GM12864 (cell line): ENCODE data around the gene PCNX4.
A peak's percentile ranks its signal among the peaks of the same experiment; 100 is the strongest.

Experiments
- DNase-seq: peaks from one replicate; pipeline ENCODE4 v3.0.0-alpha.2; 2011; ENCODE audit warnings: low read depth
- H3K4me3 ChIP-seq: 2 replicates; pipeline ENCODE4 v1.5.1; 2011; ENCODE audit warnings: mild to moderate bottlenecking, low read depth, low read length, control low read depth
- TF ChIP-seq, protein P1 (sequence below): IDR thresholded peaks from 2 replicates; pipeline ENCODE4 v1.5.1; 2011; ENCODE audit warnings: low read depth, mild to moderate bottlenecking, moderate library complexity, low read length, control low read depth, inconsistent platforms; ENCODE audit errors: missing control alignments

The PCNX4 gene

DNA sequence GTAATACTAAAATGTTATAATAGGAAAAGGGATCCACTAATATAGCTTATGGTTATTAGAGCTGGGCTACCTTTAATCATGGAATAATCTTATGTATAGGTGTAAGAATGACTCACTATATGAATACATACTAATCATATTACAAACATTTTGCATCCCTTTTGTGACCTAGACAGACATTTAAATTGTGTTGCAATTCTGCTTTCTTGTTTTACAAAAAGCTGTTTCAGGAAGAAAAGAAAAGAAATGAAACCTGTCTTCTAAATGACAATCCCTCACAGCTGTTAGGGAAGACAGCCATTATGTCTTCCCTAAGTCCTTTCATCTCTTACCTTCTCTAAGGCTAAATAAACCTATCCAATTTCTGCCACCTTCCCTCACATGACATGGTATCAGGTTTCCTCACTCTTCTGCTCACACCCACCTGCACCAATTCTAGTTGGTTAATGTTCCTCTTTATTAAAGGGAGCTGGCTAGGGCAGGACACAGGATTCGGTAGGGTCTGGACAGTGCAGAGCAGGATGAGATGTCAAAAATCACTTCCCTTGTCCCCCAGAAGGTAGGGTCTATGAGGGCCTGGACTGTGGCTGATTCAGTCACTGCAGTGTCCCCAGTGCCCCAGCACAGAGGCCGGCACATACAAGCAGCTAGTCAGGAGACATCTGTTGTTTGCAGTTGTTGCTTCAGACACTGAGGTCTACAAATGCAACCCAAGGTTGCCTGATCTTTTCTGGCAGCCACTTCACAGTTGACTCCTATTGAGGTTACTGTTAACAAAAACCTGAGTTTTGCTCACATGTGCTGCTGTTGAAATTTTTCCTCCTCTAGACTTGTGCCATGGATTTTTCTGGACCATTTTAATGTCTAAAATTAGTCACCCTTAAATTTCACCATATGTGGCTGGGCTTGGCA lies 69.7 kb downstream of the PCNX4 start:
- DNase-seq, result no peak
- TF ChIP-seq, protein P1, sequence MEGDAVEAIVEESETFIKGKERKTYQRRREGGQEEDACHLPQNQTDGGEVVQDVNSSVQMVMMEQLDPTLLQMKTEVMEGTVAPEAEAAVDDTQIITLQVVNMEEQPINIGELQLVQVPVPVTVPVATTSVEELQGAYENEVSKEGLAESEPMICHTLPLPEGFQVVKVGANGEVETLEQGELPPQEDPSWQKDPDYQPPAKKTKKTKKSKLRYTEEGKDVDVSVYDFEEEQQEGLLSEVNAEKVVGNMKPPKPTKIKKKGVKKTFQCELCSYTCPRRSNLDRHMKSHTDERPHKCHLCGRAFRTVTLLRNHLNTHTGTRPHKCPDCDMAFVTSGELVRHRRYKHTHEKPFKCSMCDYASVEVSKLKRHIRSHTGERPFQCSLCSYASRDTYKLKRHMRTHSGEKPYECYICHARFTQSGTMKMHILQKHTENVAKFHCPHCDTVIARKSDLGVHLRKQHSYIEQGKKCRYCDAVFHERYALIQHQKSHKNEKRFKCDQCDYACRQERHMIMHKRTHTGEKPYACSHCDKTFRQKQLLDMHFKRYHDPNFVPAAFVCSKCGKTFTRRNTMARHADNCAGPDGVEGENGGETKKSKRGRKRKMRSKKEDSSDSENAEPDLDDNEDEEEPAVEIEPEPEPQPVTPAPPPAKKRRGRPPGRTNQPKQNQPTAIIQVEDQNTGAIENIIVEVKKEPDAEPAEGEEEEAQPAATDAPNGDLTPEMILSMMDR, result no peak
- H3K4me3 ChIP-seq, result no peak overlapping the region

DNA sequence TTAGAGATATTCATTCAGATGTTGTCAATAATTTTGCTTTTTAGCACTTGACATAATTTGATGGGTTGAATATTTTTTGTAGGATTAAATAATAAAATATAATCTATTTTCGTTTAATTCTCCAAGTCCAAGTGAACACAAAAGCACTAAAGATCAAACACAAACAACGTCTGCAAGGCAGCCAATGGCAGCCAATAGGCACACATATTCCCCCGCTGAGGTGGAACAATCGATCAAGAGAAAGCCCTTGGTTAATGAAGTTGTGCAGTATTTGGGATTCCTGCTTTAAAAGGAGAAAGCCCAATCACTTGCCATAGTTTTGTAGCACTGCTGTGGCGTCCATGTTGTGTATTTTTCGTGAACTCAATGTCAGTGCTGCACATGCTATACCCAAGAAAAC lies 72.0 kb downstream of the PCNX4 start:
- peak overlapping the region; percentile 86; the same call in 1 of the 2 replicates for H3K4me3 ChIP-seq
- TF ChIP-seq, protein P1, result no peak
- DNase-seq, result no peak

DNA sequence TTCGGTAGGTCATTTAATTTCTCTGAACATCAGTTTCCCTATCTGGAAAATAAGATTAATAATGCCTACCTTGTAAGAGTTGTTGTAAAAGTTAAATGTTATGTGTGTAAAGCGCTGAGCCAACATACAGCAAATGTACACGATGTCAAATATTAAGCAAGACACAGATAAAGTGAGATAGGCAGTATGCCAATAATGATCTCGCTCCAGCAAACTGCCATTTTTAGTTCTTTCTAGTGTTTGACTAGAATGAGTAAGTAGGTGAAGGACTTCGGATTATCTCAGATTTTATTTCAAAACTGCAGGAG lies 72.6 kb downstream of the PCNX4 start:
- no peak for DNase-seq
- TF ChIP-seq, protein P1, result no peak
- H3K4me3 ChIP-seq, result peak overlapping the region; percentile 86

DNA sequence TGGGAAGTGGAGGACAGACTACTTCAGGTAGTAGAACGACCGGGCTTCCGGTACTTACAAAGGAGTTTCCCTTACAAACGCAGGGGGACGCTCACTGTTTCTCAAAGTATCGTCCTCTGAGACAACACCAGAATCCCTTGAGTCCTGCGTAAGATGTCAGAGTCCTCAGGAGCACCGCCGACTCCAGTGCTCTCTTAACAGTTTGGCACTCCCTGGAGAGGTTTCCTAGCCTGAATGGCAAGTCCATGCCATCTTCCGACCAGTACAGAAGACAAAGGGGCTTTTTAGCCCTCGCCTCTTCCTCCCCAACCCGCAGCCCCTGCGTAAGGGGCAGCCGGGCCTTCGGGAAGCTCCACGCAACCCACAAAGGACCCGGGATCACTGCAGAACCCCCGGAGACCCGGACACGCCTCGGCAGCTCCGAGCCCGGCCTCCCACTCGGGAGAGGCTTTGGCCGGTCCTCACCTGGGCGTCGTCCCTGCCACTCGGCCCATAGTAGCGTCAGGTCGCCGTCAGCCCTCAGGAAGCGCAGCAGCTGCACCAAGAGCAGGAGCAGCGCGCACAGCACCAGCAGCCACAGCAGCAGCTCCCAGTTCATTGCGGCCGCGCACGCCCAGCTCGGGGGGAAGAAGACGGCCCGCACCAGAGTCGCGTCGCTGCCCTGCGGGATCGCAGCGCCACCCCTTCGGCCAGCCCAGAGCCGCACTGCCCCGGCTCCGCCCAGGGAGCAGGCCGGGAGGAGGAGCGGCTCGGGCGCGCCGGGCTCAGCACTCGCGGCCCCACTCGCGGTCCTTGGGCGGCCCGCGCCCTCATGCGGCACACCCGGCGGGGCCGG lies 73.2 kb downstream of the PCNX4 start, which contains the start of gene DHRS7:
Gene DHRS7 (minus strand): TSS at position 687 of the 835 bp plus-strand sequence. CDS start 89 bp downstream, at position 598.
- H3K4me3 ChIP-seq, result peak within 1 kb of the TSS; percentile 86
- TF ChIP-seq, protein P1, result peak; percentile 46
- DNase-seq, result peak; percentile 64

DNA sequence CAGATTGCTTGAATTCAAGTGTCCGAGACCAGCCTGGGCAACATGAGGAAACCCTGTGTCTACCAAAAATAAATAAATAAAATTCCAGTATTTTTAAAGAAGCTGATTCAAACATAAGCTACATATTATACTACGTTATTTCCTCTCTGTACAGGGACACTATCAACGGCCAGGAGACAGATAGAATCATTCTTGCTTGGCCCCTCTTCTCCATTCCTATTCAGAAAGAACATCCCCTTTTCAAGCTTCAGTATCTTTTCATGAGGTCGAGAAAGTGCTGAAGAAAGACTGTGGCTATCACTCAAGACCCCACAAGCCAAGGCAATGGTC lies 73.8 kb downstream of the PCNX4 start:
- H3K4me3 ChIP-seq, result peak overlapping the region; percentile 86
- no peak for DNase-seq
- TF ChIP-seq, protein P1, result no peak

DNA sequence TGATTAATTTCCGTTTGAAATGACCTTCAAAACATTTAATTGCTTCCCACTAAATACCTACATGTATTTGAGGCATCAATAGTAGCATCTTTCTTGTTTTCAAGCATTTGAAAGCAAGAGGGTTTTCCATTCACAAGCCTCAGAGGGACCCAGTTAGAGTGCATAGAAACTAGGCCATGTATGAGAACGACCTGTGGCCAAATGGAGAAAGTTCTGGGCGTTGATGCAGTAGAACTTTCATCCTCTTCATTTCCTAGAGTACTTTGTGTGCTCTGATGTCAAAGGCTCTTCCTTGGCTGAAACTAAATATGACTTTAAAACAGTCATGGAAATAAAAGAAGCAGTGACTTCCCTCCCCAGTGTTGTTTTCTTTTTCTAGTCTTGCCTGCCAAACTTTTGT lies 74.4 kb downstream of the PCNX4 start:
- no peak for DNase-seq
- TF ChIP-seq, protein P1, result no peak
- H3K4me3 ChIP-seq, result no peak overlapping the region

DNA sequence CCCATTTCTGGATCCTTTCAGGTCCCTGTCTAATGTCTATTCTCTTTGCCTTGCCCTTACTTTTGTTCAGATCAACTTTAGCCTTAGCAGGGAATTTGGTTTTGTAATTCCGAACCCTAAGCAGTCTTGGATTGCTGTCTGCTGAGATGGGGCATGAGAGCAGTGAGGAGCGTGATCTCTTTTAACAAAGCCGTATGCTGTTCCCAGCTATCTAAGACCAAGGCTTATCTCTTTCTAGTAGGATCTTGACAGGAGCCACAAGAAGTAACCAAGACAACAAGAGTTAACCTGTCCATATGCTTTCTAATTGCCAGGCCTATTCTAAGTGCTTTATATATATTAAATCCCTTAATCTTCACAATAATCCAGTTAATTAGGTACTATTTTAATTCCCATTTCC lies 78.0 kb downstream of the PCNX4 start:
- H3K4me3 ChIP-seq, result no peak overlapping the region
- no peak for DNase-seq
- TF ChIP-seq, protein P1, result no peak
